ENCODE measurements around the gene S1PR3. TPM values are rescaled to one million over a fixed set of nuclear protein-coding genes. Genes with fewer than 3 reads are reported as not detected.

Gene S1PR3
- total and polyA plus RNA-seq, 2 donors (not counting 3 experiments of a cell fraction or from before 2014, with no cell fraction given): 12.5 to 25.8 TPM

GRCh38 chr9:88998503-88998902, 7.2 kb downstream of the S1PR3 start:
- TF ChIP-seq FOS (IDR thresholded peaks at IDR 0.05; ENCODE audit: borderline replicate concordance, insufficient read depth, low read length) (no peak), JUN (IDR thresholded peaks at IDR 0.05; ENCODE audit: borderline replicate concordance, insufficient read depth, insufficient read length, low read depth) (no peak), GATA2 (IDR thresholded peaks at IDR 0.05; ENCODE audit: insufficient read depth, insufficient read length, low read depth, low read length) (no peak), EZH2 (IDR thresholded peaks at IDR 0.05; ENCODE audit: borderline replicate concordance, low read depth, low read length, severe bottlenecking) (no peak), POLR2AphosphoS5 (IDR thresholded peaks at IDR 0.05; ENCODE audit: insufficient read depth, low read depth, low read length) (no peak), MYC (IDR thresholded peaks at IDR 0.05; ENCODE audit: low read depth, low read length) (no peak), CTCF (IDR thresholded peaks at IDR 0.05; ENCODE audit: extremely low read depth in 1 of 2, insufficient read depth in 1 of 2, low read depth in 1 of 2, low read length in 2 of 2) (no peak), POLR2A (IDR thresholded peaks at IDR 0.05; ENCODE audit: low read depth, low read length) (no peak), MAX (IDR thresholded peaks at IDR 0.05; ENCODE audit: insufficient read depth, insufficient read length) (no peak)
- FAIRE-seq: peak; percentile 38
- Histone ChIP-seq H3K36me3 (ENCODE audit: control insufficient read depth in 2 of 2, extremely low read depth in 1 of 2, insufficient read depth in 2 of 2, low read length in 2 of 2) (peaks cover 2 to 4% of the 10 kb centered on the region in 2 experiments), H3K4me3 (replicated peaks in 1 of 3; ENCODE audit: insufficient read depth in 1 of 3, low read depth in 1 of 3, low read length in 3 of 3) (no peak overlapping the region), H3K9ac (replicated peaks; ENCODE audit: extremely low read depth, insufficient read depth, low read length) (no peak overlapping the region), H3K79me2 (ENCODE audit: control insufficient read depth, insufficient read depth, low read length) (peaks cover 66% of the 10 kb centered on the region), H4K20me1 (replicated peaks; ENCODE audit: control insufficient read depth, extremely low read depth, insufficient read depth, low read length) (no peaks in the 10 kb centered on the region), H3K9me3 (replicated peaks; ENCODE audit: control insufficient read depth, insufficient read depth, low read length) (no peaks in the 10 kb centered on the region), H3K27me3 (ENCODE audit: control insufficient read depth in 2 of 2, insufficient read depth in 2 of 2, low read length in 2 of 2) (no peaks in the 10 kb centered on the region), H3K4me2 (ENCODE audit: insufficient read depth, low read length) (no peak overlapping the region), H3K9me1 (replicated peaks; ENCODE audit: control insufficient read depth, extremely low read depth, insufficient read depth, low read length) (no peaks in the 10 kb centered on the region), H2AFZ (ENCODE audit: low read depth, low read length) (no peak overlapping the region), H3K27ac (ENCODE audit: insufficient read depth, low read depth, low read length) (no peak overlapping the region), H3K4me1 (ENCODE audit: control insufficient read depth, extremely low read depth, insufficient read depth, low read length) (peaks cover 18% of the 10 kb centered on the region)
- CTCF ChIA-PET: interaction anchor here (0.9 to 1.3 kb wide), 3 partner anchors 216 to 420 kb away, joined by 3 to 9 read pairs (median 3); no protein-coding TSS in a partner anchor
- intact Hi-C loops (cut with micrococcal nuclease): no loop called here
- POLR2A ChIA-PET: interaction anchor here (0.7 kb wide), 1 partner anchor 601 kb away, joined by 3 read pairs; no protein-coding TSS in a partner anchor
- peak; percentile 12 for DNase-seq (ENCODE audit: low read depth, low spot score)
- BruUV-seq (replicated peaks): no TSS peak
- dilution Hi-C loops (cut with MboI; ENCODE audit: extremely low pct_ligation_motif_present, low sequenced_read_pairs): no loop called here

All from endothelial cell of umbilical vein (primary cell).